ENCODE measurements around the gene ZNF778.
"Not testable (repeated sequence)": the region's sequence is repeated elsewhere in the genome, so short reads cannot be mapped to it uniquely, and the experiment has no call there.

The ZNF778 gene

GRCh38 chr16:89219365-89219764 is 1.9 kb downstream of the ZNF778 start:
- DNase-seq, result no peak

- DNase-seq, result no peak
Observed at GRCh38 chr16:89221604-89222003, 4.1 kb downstream of the ZNF778 start.

DNA sequence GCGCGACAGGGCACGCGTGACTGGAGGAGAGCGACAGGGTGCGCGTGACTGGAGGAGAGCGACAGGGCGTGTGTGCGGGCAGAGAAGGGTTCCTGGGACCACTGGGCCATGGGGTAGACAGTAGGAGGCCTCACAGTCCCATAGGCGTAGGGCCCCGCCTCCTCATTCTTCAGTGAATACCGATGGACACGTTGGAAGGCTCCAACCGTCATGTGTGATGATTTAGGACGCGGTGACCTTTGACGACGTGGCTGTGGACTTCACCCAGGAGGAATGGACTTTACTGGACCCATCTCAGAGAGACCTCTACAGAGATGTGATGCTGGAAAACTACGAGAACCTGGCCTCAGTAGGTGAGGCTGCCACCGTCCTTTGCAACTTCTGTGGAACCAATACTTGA is 5.4 kb downstream of the ZNF778 start:
- no peak for DNase-seq

GRCh38 chr16:89224665-89225064 is 7.2 kb downstream of the ZNF778 start:
- no peak for DNase-seq

DNA sequence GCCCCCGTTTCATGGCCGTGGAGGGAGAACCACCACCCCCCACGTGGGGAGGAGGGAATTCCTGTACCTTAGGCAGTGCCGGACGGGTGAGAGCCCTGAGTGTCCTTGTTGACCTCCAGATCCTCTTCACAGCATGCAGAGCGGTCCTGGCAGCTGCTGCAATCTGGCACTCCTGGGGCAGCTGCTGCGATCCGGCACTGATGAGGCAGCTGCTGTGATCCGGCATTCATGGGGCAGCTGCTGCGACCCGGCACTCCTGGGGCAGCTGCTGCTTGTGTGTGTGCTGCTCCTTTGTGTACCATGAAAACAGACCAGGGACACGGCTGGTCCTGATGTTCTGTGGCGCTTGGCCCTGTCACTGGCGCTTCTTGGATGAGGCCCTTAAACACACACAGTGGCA is 12.8 kb downstream of the ZNF778 start:
- DNase-seq, result no peak

DNA sequence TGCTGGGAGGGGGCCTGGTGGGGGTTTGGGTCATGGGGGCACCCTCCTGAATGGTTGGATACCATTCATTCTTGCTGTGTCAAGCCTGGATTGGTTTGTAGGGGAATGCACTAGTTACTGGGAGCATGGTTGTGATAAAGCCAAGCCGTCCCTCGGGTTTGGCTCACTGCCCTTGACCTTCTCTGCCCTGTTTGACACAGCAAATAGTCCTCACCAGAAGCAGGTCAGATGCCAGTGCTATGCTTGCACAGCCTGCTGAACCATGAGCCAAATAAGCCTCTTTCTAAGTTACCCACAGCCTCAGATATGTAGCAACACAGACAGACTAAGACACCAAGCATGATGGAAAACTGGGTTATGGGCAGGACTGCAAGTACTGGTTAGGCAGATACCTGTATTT is 14.6 kb downstream of the ZNF778 start:
- no peak for DNase-seq

DNA sequence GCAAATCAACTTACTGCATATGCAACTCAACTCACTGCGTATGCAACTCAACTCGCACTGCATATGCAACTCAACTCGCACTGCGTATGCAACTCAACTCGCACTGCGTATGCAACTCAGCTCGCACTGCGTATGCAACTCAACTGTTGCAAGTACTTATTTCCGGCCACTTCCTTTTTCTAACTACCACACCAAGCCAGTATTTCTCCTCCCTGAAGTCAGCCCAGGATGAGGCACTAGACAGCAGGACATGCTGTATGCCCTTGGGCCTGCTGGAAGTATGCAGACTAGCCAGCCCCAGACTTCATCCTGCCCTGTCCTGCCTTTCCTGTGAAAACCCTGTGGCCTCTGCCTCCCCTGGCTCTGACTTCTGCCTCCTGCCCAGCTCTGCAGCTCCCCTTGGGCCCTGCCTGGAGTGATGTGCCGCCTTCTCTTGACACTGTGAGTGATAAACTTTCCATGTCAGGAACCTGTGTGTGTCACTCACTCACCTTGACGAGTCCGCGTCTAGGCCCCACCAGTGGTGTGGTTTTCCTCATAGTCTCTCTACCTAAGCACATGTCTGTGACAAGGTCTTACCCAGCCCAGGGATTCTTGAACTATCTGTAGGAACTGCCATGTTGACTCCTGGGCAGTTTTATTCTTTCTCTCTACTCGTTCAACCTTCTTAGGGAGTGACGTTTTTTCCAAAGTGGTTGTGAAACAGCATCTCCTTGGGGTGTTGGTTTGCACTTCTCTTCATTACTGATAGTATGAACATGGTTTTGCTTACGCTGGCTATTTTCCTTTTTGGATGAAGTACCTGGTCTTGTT is 16.4 kb downstream of the ZNF778 start:
- DNase-seq, result no peak

DNA sequence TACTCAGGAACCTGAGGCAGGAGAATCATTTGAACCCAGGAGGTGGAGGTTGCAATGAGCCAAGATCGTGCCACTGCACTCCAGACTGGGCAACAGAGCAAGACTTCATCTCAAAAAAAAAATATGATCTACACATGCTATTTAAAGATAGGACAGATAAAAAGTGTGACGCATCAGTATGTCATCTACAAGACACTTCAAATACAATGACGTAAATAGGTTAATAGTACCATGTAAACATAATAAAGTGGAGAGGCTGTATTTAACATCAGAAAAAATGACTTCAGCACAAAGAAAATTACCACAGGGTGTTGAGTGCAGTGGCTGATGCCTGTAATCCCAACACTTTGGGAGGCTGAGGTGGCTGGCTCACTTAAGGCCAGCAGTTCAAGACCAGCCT is 20.2 kb downstream of the ZNF778 start:
- no peak for DNase-seq

DNA sequence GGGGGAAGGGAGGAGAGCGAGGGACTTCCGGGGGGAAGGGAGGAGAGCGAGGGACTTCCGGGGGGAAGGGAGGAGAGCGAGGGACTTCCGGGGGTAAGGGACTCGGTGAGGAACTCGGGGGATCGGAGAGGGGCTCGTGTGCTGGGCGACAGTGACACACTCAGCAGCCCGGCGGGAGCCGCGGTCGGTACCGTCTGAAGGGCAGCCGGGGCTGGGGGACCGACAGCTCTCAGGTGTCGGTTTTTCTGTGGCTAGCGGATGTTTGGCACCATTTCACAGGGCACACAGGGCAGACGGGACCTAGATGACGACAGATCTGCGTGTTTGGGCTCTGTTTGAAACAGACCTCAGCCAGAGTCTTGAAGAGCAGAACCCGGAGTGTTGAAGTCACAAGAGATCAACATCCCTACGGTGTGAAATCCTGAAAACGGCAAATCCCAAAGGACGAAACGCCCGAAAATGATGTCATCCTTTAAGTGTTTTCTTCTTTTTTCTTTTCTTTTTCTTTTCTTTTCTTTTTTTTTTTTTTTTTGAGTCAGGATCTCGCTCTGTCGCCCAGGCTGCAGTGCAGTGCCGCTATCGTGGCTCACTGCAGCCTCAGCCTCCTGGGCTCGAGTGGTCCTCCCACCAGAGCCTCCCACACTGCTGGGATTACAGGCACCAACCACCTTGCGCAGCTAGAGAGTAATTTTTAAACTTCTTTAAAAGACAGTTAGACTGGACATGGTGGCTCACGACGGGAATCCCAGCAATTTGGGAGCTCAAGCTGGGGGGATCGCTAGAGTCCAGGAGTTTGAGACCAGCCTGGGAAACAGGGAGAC is 23.9 kb downstream of the ZNF778 start:
- DNase-seq, result peak; percentile 90

- DNase-seq, result no peak
Observed at GRCh38 chr16:89242795-89243200, 25.3 kb downstream of the ZNF778 start.

GRCh38 chr16:89243664-89244063 is 26.2 kb downstream of the ZNF778 start:
- DNase-seq, result no peak

- DNase-seq, result not testable (repeated sequence)
Observed at GRCh38 chr16:89244264-89244663, 26.8 kb downstream of the ZNF778 start.

- no peak for DNase-seq
Observed at GRCh38 chr16:89244754-89245153, 27.3 kb downstream of the ZNF778 start.

GRCh38 chr16:89246383-89246902 is 28.9 kb downstream of the ZNF778 start:
- DNase-seq, result no peak

GRCh38 chr16:89246903-89247733 is 29.6 kb downstream of the ZNF778 start:
- peak; percentile 88 for DNase-seq

DNA sequence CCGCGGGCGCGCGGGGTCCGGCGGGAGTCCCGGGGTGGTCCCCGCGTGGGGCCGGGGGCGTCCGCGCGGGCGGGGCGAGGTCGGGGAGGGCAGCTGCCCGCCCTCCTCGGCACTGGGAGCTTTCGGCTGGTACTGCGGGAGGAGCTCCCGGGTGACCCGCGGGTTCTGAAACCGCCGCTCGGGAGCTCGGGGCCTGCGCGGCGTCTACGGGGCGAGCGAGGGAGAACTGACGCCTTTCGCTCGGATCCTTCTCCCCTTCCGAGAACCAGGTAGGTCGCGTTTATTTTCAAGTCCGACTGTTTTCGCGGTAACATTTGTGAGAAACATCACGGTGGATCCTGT is 30.2 kb downstream of the ZNF778 start:
- DNase-seq, result not testable (repeated sequence)

GRCh38 chr16:89248196-89248982 is 30.9 kb downstream of the ZNF778 start:
- DNase-seq, result peak; percentile 45

GRCh38 chr16:89253548-89254287 is 36.2 kb downstream of the ZNF778 start:
- DNase-seq, result no peak

DNA sequence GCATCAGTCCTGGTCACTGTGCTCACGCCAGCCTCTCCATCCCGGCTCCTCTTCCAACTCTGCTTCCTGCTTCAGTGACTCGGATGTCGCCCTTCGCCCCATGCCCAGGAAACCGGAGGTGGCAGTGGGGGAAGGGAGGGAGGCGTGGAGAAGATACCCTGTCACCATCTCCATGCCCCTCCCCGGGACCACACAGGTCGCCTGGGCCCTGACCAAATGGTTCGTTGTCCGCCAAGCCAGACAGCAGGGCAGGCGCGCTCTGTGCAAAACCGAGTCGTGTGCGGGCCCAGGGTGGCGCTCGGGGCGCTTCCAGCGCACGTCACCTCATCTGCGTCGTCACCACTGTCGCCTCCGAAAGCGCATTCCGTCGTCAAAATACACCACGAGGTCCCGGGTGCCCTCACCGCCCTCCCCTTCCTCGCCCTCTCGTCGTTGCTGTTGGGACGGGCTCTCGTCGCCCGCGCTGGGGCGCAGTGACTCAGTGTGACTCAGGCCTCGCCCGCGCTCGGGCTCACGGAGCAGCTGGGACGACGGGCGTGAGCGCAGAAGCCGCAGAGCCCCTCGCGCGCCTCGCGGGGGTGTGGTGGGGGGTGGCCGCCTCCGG is 39.2 kb downstream of the ZNF778 start:
- peak; percentile 75 for DNase-seq

- DNase-seq, result no peak
Observed at GRCh38 chr16:89257281-89257731, 39.8 kb downstream of the ZNF778 start.
